Activated CD8-positive, alpha-beta memory T cell treated with anti-CD3 and anti-CD28 coated beads for 4 hours (primary cell): ENCODE data around the gene NRL.

Experiments
- DNase-seq, 2 donors: peaks; one replicate each; pipeline ENCODE4 v3.0.0-alpha.2; 2020; ENCODE audit warnings: low read depth in 2 of 2

The NRL gene

DNA sequence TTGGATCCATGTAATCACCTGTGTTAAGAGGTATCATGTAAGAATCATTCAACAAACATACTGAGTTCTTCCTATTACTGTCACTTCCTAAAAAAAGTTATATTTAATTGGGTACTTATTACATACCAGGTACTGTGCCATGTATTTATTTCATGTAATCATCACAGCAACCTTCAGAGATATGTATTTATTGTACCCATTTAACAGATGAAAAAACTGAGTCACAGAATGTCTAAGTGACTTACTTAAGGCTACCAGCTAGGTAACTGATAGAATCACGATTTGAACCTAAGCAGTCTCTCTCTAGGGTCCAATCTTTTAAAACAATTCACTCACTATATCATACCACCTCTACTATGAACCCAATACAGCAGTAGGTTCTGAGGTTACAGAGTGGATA, 29.7 kb upstream of the NRL start:
- DNase-seq, result no peak

DNA sequence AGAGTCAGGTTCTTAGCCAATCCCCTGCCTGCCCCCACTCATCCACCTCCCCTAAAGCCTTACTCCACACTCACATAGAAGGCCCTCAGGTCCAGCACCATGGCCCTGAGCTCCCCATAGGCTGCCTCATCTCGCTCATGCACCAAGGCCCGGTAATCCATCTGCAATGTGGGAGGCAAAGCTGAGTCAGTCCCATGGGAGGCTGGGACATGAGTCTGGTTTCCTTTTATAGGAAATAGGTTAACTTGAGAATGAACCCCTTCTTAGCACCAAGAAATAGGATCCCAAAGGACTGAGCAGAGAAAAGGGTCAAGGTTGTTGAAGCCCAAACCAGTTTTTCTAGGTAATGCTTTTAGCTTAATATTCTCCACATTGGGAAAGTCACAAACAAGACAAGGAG, 28.8 kb upstream of the NRL start:
- no peak for DNase-seq

DNA sequence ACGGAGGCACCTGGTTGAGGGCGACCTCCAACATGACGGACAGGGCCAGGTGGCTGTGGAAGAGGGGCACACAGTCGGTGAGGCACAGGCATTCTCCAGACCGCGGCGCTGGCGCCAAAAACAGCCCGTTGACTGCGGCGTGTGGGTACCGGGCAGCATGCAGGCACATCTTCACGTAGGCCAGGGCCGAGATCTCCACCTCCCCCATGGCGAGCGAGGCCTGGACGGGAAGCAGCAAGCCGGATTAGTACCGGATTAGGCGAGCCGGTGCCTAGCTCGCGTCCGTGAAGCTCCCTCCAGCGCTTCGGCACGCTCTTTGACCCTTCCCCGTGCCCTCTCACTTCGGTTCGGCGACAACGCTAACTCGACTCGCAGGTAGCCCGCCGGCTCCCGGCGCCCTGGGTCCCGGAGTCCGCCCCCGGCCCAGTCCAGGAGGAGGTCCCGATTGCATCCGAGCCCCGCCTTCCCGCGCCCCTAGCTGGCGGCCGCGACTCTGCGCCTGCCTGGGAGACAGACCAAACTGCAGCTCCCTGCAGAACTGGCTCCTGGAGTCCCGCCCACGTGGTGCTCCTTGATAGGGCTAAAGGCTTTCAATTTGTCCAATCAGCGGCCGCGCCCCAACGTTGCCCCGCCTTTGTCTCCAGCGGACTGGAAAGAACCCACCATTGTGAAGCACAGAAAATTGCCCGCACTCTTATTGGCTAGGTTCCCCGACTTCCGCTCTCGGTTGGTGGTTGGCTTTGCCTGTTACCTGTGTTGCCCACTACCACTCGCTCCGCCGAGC, 26.5 kb upstream of the NRL start, which contains the start of gene EMC9:
Gene EMC9, minus strand, starts transcription at position 495 of the 784 bp plus-strand sequence. Its CDS starts 287 bp downstream, at position 208.
- peak; percentile 99 for DNase-seq

DNA sequence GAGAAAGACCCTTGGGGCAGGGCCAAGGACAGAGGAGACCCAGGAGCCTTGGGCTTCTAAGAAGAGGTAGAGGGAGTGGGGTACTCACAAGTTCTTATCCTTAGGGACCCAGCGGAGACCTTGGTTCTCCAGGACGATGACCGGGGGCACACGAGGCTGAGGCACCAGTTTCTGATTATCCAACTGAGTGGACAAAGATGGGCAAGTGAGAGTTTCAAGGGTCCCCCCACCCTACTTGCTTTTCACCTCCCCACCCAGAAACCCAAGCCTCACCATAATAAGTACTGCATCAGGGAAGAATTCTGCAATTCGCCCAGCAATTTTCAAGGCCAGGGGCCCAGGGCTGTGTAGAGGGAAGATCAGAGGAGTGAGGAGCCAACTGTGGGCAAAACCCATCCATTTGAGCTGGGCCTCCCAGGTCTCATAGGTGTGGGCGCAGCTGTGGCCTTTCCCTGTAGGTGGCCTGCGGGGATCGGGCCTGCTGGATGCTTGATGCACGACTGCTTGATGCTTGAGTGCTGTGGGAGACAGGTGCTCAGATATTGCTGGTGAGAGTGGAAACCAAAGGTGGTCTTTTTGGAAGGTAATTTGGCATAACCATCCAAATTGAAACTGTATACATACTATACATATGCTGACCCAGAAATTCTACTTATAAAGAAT, 24.7 kb upstream of the NRL start:
- no peak for DNase-seq

DNA sequence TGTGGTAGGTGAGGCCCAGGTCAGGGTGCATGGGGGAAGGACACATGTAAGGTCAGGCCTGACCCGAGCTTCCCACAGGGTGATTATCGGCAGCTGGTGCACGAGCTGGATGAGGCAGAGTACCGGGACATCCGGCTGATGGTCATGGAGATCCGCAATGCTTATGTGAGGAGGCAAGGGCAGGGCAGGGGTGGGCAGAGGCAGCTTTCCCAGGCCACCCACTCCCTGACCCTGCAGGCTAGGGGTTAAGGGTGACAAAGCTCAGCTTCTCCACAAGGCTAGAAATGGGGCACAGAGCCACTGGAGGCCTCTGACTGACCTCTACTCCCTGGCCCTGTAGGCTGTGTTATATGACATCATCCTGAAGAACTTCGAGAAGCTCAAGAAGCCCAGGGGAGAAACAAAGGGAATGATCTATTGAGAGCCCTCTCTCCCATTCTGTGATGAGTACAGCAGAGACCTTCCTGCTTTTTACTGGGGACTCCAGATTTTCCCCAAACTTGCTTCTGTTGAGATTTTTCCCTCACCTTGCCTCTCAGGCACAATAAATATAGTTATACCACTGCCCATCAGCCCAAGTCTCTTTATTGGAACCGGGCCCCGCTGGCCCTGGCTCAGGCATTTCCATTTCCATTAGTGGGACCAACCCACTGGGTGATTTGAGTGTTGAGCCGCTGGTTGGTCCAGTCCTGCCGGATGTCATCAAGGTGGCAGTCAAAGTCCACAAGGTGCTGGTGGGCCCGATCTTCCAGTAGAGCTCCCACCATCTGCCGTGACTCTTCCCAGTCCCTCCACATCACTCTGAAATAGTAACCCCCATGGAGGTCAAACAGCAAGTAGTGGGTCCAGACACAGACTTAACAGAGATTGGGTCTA, 23.9 kb upstream of the NRL start:
- DNase-seq, result no peak

DNA sequence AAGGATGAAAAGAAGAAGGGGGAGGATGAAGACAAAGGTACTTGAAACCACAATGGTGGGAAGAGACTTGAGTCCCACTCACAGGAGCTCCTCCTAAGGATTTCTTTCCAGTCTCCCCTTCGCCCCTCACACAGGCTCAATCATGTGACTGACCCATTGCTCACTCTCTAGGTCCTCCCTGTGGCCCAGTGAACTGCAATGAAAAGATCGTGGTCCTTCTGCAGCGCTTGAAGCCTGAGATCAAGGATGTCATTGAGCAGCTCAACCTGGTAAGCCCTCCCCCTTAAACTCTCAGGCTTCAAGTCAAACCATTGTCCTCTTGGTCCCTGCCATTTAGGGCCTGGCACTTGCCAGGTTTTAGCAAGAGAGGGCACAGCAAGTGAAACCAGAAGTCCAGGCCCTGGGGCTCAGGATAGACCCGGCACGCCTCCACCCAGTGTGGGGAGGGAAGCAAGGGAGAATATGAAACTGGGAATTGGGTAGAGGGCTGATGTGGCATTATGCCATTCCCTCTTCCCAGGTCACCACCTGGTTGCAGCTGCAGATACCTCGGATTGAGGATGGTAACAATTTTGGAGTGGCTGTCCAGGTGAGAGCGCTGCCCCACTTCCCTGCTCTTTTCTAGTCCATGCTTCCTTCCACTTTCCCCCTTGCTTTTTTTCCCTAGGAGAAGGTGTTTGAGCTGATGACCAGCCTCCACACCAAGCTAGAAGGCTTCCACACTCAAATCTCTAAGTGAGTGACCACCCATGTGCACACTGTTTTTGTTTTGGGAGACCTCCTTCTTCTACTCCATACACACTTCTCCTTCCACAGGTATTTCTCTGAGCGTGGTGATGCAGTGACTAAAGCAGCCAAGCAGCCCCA, 23.0 kb upstream of the NRL start:
- DNase-seq, result no peak

DNA sequence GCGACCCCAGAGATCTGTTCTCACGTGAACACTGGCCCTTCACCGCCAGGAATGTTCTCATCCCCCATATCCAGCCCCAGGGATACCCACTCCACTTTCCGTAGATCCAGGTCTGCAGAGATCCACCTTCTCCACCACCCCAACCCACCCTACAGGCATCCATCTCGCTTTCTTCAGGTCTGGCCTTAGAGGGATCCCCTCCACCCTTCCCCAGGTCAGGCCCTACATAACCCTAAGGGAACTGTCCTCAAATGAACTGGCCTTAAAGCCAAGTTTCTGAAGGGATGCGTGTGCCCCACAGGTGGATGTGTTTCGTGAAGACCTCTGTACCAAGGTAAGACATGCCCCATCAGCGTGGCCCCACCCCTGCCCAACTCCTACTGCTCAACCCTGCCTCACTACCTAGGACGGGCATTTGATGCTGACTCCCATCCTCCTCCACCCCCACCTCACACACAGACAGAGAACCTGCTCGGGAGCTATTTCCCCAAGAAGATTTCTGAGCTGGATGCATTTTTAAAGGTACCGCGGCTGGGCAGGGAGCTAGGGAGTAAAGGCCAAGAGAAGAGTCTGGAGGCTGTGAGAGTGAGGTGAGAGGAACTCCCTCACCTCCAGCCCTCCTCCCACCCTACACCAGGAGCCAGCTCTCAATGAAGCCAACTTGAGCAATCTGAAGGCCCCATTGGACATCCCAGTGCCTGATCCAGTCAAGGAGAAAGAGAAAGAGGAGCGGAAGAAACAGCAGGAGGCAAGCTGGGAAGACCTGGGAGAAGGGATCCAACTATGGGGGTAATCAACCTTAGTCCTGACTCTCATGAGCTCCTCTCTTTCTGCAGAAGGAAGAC, 22.2 kb upstream of the NRL start:
- no peak for DNase-seq

DNA sequence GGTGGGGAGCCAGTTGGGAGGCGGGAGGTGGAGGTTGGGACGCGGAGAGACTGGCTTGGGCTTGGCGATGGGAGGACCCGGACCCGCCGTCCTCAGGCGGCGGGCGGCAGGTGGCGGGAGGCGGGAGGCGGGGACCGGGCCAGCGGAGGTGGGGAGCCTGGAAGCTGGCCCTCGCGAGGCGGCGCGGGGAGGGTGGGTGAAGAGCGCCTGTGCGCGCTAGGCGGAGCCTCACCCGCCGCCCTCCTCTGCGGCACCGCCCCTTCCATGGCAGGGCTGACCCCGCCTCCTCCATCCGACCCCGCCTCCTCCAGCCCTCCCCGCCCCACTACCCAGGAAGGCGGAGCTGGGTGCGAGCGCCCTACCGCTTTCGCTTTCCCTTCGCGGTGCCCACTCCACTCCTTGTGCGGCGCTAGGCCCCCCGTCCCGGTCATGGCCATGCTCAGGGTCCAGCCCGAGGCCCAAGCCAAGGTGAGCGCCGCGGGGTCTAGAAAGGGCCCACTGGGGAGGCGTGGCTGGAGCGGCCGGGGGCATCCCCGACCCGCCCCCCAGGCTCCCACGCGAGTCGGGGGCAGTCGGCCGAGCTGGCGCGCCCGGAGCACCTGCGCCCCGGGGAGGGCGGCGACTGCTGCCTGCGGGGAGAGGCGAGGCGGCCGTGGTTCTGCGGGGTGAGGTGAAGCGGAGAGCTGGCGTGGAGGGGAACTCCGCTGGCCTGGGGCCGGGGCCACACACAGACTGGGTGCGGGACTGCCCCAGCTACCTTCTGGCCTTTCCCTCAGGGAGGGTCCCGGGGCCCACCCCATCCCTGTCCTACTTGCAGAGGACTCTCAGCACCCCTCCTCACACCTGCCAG, 21.3 kb upstream of the NRL start, which contains the start of gene PSME1:
Gene PSME1, plus strand, starts transcription at position 361 of the 850 bp plus-strand sequence. Its CDS starts 69 bp downstream, at position 430.
- peak; percentile 89 to 90 for DNase-seq

DNA sequence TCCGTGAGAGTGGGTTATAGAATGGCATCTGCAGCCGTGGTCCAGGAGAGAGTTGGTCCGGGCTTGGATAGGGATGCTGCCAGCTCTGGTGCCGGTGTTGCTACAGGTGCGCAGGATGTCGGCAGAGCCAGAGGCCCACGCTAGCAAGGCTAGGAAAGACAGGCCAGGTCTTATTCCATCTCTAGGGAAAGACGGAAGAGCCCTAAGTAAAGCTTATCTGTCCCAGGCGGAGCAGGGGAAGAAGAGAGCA, 20.8 kb upstream of the NRL start:
- DNase-seq, result no peak

DNA sequence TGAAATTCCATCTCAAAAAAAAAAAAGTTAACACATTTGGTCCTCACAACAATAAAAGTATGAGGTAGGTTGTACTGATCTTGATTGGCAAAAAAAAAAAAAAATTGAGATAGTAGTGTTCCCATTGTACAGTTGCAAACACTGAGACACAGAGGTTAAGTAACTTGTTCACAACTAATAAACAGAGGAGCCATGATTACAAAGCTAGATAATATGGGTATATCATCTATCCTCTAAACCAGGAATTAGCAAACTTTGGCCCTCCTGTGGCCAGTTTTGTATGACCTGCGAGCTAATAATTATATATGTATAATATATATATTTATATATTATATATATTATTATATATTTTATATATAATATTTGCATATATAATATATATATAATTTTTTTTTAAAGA, 19.0 kb upstream of the NRL start:
- DNase-seq, result no peak

DNA sequence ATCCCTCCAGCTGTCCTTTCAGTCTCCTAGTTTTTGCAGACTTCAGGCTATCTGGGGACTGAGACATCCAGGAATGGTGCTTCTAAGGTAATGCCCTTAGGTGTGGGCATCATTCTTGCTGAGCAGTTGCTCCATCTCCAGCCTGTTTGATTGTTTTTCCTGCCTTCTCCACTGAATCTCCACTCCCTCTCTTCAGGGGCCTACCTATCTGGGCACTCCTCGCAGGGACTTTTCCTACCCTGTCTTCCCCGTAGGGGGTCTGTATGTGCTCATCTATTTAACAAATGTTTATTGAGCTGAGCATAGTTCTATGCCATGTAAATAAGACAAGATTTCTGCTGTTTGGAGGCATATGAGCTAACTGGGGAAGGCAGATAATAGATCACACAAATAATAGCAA, 18.2 kb upstream of the NRL start:
- DNase-seq, result no peak

DNA sequence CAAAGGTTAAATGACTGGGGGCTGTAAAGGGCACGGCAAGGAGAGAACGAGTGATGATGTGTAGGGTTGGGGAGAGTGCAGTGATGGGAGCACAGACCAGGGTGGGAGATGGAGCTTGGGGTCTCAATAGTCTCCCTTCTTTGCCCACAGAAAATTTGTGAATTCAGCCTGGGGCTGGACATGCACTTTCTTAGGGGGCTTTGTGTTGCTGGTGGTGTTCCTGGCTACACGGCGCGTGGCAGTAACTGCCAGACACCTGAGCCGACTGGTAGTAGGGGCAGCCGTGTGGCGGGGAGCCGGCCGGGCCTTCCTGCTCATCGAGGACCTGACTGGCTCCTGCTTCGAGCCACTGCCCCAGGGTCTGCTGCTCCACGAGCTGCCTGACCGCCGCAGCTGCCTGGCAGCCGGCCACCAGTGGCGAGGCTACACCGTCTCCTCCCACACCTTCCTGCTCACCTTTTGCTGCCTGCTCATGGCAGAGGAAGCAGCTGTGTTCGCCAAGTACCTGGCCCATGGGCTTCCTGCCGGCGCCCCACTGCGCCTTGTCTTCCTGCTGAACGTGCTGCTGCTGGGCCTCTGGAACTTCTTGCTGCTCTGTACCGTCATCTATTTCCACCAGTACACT, 17.4 kb upstream of the NRL start:
- no peak for DNase-seq

DNA sequence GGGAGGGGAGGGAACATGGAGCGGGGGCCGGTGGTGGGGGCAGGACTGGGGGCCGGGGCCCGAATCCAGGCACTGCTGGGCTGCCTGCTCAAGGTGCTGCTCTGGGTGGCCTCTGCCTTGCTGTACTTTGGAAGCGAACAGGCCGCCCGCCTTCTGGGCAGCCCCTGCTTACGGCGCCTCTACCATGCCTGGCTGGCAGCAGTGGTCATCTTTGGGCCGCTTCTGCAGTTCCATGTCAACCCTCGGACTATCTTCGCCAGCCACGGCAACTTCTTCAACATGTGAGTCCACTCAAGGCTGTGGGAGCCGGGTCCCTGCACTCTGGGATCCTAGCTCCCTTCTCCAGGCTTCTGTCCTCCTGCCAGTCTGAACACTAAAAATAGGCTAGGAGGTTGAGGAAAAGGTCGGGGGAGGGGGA, 16.8 kb upstream of the NRL start:
- no peak for DNase-seq

DNA sequence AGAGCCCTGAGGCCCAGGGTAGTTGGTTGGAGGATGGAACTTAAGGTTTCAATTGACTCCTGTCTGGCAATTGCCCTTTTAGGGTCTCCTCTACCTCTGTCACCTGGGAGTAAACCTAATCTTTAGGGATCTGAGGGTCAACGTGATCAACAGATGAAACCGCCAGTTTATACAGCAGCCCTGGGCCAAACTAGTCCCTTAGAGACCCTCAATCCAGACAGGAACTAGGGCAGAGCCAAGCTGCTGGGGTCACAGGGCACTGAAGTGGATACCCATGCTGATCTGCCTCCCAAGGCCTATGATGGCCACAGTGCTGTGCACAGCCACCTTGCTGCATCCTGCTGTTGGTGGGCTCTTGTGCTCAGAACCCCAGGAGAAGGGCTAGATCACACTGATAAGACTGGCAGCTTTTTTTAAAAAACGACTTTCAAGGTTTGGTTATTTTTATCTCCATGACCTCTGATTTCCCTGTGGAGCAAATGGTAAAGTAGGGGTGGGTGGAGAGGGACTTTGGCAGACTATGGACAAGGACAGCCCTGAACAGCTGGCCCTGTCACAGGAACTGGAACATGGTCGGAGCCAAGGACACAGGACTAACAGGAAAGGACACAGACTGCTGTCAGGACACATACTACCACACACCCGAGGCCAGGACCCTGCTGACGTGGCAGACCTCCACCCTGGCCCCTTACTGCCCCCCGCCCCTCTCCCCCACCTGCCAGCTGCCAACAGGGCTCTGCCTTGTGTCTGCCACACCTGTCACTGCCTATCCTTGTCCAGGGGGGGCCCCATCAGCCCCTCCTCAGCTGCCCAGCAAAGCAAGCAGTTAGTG, 16.2 kb upstream of the NRL start:
- DNase-seq, result no peak

DNA sequence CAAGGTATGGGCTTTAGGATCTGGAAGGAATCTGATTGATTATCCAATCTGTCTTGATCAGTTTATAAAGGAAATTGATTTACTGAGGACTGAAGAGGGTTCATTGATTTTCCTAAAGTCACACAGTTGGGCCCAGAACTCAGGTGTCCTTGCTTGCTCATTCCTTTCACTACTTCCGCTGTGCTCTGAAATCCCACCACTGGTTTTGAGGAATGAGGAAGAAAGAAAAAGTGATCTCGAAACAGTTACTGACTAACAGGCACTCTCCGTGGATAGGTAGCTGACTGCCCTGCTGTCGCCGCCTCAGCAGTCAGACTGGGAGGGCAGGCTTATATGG, 15.6 kb upstream of the NRL start, which contains the start of gene FITM1:
Gene FITM1, plus strand, starts transcription at position 280 of the 337 bp plus-strand sequence. CDS start 905 bp downstream, outside the sequence.
- no peak for DNase-seq

DNA sequence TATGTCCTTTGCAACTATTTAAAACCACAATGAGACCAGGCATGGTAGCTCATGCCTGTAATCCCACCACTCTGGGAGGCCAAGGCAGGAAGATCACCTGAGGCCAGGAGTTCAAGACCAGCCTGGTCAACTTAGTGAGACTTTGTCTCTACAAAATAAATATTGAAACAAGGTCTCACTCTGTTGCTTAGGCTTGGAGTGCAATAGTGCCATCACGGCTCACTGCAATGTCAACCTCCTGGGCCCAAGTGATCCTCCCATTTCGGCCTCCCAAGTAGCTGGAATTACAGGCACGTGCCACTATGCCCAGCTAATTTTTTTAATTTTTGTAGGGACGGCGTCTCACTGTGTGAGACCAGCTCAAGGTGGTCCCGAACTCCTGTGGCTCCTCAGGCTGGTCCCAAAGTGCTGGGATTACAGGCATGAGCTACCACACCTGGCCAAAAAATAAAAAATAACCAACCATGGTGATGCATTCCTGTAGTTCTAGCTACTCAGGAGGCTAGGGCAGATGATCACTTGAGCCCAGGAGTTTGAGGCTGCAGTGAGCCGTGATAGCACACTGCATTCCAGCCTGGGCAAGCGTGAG, 14.8 kb upstream of the NRL start:
- no peak for DNase-seq

DNA sequence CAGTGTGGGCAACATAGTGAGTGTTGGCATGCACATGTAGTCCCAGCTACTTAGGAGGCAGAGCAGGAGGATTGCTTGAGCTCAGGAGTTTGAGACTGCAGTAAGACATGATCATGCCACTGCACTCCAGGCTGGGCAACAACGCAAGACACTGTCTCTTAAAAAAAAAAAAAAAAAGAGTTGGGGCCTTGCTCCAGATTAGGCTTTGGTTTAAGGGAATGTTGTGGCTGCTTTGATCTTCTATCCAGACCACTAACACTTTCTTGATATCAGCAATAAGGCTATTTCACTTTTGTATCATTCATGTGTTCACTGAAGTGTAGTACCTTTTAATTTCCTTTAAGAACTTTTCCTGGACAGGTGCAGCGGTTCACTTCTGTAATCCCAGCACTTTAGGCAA, 12.9 kb upstream of the NRL start:
- no peak for DNase-seq

DNA sequence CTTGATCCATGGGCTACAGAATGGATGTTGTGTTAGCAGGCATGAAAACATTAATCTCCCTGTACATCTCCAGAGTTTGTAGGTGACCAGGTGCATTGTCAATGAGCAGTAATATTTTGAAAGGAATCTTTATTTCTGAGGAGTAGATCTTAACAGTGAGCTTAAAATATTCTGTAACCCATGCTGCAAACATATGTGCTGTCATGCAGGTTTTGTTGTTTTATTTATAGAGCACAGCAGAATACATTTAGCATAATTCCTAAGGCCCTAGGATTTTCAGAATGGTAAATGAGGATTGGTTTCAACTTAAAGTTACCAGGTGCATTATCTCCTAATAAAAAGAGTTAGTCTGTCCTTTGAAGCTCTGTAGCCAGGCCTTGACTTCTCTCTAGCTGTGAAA, 12.2 kb upstream of the NRL start:
- DNase-seq, result no peak
